Kidney epithelial cell (primary cell): ENCODE results near the gene NEUROD6. TPM values are rescaled to one million over a fixed set of nuclear protein-coding genes. Genes with fewer than 3 reads are reported as not detected.
A peak's percentile ranks its signal among the peaks of the same experiment; 100 is the strongest.

Experiments used
- DNase-seq: peaks from one replicate; pipeline ENCODE4 v3.0.0-alpha.2; 2010; ENCODE audit warnings: low read depth
- H3K27me3 ChIP-seq: 2 replicates; pipeline ENCODE4 v1.6.0; 2011; ENCODE audit warnings: low read length; ENCODE audit not compliant: control insufficient read depth, insufficient read depth
- H3K36me3 ChIP-seq: 2 replicates; pipeline ENCODE4 v1.5.1; 2011; ENCODE audit warnings: low read length; ENCODE audit not compliant: control insufficient read depth, insufficient read depth
- H3K4me3 ChIP-seq: 2 replicates; pipeline ENCODE4 v1.5.1; 2011; ENCODE audit warnings: low read depth, mild to moderate bottlenecking, control low read depth, low read length
- total RNA-seq: library from RNA; depleted of rRNA; stranded (reverse); fragments of >200 nt; gene quantifications from 2 replicates; pipeline ENCODE4 v1.2.3, GENCODE V29; 2015
- TF ChIP-seq, protein P1 (sequence below): IDR thresholded peaks from 2 replicates; pipeline ENCODE4 v1.5.1; 2011; ENCODE audit warnings: mild to moderate bottlenecking, moderate library complexity, low read length, control low read depth, inconsistent platforms; ENCODE audit not compliant: insufficient read depth, poor library complexity, severe bottlenecking

The NEUROD6 gene
- not detected in 2 replicates for total RNA-seq

GRCh38 chr7:31340603-31341002 lies at the start of gene NEUROD6:
Gene NEUROD6 (minus strand): TSS chr7:31340726. CDS start chr7:31339268, 1,458 bp downstream.
- no peaks in the 10 kb centered on the region for H3K36me3 ChIP-seq
- H3K27me3 ChIP-seq, result peaks cover 14% of the 10 kb centered on the region
- DNase-seq, result no peak
- TF ChIP-seq, protein P1, sequence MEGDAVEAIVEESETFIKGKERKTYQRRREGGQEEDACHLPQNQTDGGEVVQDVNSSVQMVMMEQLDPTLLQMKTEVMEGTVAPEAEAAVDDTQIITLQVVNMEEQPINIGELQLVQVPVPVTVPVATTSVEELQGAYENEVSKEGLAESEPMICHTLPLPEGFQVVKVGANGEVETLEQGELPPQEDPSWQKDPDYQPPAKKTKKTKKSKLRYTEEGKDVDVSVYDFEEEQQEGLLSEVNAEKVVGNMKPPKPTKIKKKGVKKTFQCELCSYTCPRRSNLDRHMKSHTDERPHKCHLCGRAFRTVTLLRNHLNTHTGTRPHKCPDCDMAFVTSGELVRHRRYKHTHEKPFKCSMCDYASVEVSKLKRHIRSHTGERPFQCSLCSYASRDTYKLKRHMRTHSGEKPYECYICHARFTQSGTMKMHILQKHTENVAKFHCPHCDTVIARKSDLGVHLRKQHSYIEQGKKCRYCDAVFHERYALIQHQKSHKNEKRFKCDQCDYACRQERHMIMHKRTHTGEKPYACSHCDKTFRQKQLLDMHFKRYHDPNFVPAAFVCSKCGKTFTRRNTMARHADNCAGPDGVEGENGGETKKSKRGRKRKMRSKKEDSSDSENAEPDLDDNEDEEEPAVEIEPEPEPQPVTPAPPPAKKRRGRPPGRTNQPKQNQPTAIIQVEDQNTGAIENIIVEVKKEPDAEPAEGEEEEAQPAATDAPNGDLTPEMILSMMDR, result no peak
- H3K4me3 ChIP-seq, result no peak within 1 kb of the TSS

DNA sequence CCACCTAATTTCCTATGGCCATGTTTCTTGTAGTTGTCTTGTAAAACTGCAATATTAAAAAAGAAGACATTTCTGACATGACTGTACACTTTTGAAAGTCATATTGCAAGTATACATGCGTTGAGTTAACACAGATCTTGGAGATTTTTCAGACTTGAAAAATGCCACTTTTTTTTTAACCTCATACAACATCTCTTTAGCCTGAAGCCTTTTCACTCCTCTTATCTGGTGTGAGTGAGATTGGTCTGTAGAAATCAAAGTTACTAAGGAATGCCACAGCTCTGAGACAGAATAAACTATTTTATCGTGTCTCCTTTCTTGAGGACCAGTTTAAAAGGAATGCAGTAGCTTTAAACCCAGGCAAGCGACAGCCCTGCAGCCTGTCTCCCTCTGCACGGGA lies 43.9 kb upstream of the NEUROD6 start:
- DNase-seq, result no peak
- TF ChIP-seq, protein P1, result no peak
- Histone ChIP-seq H3K27me3 (no peaks in the 10 kb centered on the region), H3K36me3 (no peaks in the 10 kb centered on the region), H3K4me3 (no peak overlapping the region)

GRCh38 chr7:31382722-31383121 lies 42.2 kb upstream of the NEUROD6 start:
- TF ChIP-seq, protein P1, result no peak
- no peak for DNase-seq
- H3K4me3 ChIP-seq, result no peak overlapping the region
- H3K36me3 ChIP-seq, result no peaks in the 10 kb centered on the region
- H3K27me3 ChIP-seq, result no peaks in the 10 kb centered on the region

GRCh38 chr7:31373337-31374289 lies 33.1 kb upstream of the NEUROD6 start:
- TF ChIP-seq, protein P1, result peak; percentile 85
- peak; percentile 21 for DNase-seq
- no peaks in the 10 kb centered on the region for H3K27me3 ChIP-seq
- H3K4me3 ChIP-seq, result no peak overlapping the region
- no peaks in the 10 kb centered on the region for H3K36me3 ChIP-seq

GRCh38 chr7:31372231-31372959 lies 31.9 kb upstream of the NEUROD6 start:
- Histone ChIP-seq H3K27me3 (no peaks in the 10 kb centered on the region), H3K4me3 (no peak overlapping the region), H3K36me3 (no peaks in the 10 kb centered on the region)
- no peak for DNase-seq
- TF ChIP-seq, protein P1, result no peak
